GM12878 (cell line): ENCODE results near the gene OCA2. TPM values are rescaled to one million over a fixed set of nuclear protein-coding genes. Genes with fewer than 3 reads are reported as not detected.

Experiments
- ATAC-seq: fragments of 200-7000 bp; cut with Tn5 transposase; 3 replicates; pipeline ENCODE4 v1.9.1; 2020; ENCODE audit warnings: mild to moderate bottlenecking, moderate library complexity
- BruUV-seq: library from RNA; stranded (reverse); fragments of 400-500 nt; replicated peaks from 2 replicates; lab custom pipeline; 2021; lab: Mats Ljungman, UMichigan
- CTCF ChIA-PET: fragments of 300-600 bp; sonication (Branson Sonifier 250); formaldehyde crosslinking; extraction: SDS; loops from one replicate; lab custom pipeline; 2021; ENCODE audit warnings: inconsistent platforms; lab: Yijun Ruan, JAX
- POLR2A ChIA-PET: fragments of 350-600 bp; formaldehyde crosslinking; extraction: SDS; loops from one replicate; lab custom pipeline; 2021; ENCODE audit warnings: inconsistent platforms; lab: Charles Lee
- RAD21 ChIA-PET: fragments of 300-600 bp; sonication (Branson Sonifier 250); formaldehyde crosslinking; loops from one replicate; lab custom pipeline; 2023; ENCODE audit warnings: antibody characterized with exemption; ENCODE audit not compliant: unreplicated experiment; lab: Charles Lee
- SMC1A ChIA-PET: fragments of 300-600 bp; sonication (Branson Sonifier 250); formaldehyde crosslinking; loops from one replicate; lab custom pipeline; 2023; ENCODE audit not compliant: unreplicated experiment, uncharacterized antibody; lab: Charles Lee
- DNase-seq: peaks from one replicate; pipeline ENCODE4 v3.0.0-alpha.2; 2011; ENCODE audit warnings: low read depth, low spot score
- FAIRE-seq: peaks from 3 replicates; lab custom pipeline; 2011; peaks lifted over from hg19 to GRCh38; lab: Jason Lieb, UNC
- H2AFZ ChIP-seq: 2 replicates; pipeline ENCODE4 v1.6.0; 2011; ENCODE audit warnings: low read depth, low read length, control low read depth; ENCODE audit not compliant: control insufficient read depth
- H3K27ac ChIP-seq: 2 replicates; pipeline ENCODE4 v1.5.1; 2011; ENCODE audit warnings: control low read depth; ENCODE audit not compliant: control insufficient read depth, insufficient read depth
- H3K27me3 ChIP-seq, 2 experiments: replicated peaks in 1 of 2; 2 replicates each; pipeline versions ENCODE4 v1.6.0 to v1.6.1; 2011; ENCODE audit warnings: low read length in 1 of 2; ENCODE audit not compliant: control insufficient read depth in 2 of 2, insufficient read depth in 2 of 2
- H3K36me3 ChIP-seq, 2 experiments: 2 replicates each; pipeline ENCODE4 v1.5.1; 2011; ENCODE audit warnings: low read length in 1 of 2; ENCODE audit not compliant: control insufficient read depth in 2 of 2, insufficient read depth in 2 of 2
- H3K4me1 ChIP-seq: 2 replicates; pipeline ENCODE4 v1.6.1; 2011; ENCODE audit warnings: mild to moderate bottlenecking, low read length, moderate library complexity, mixed read lengths; ENCODE audit not compliant: control insufficient read depth, insufficient read depth
- H3K4me2 ChIP-seq: 2 replicates; pipeline ENCODE4 v1.6.0; 2011; ENCODE audit warnings: control low read depth; ENCODE audit not compliant: control insufficient read depth, insufficient read depth
- H3K4me3 ChIP-seq: fragments of 200-600 bp; sonication (generic); 2 replicates; pipeline ENCODE4 v1.5.1; 2016
- H3K79me2 ChIP-seq: 2 replicates; pipeline ENCODE4 v1.6.0; 2011; ENCODE audit warnings: low read length; ENCODE audit not compliant: control insufficient read depth, insufficient read depth
- H3K9ac ChIP-seq: 2 replicates; pipeline ENCODE4 v1.8.0; 2011; ENCODE audit warnings: low read length, control low read depth, mixed read lengths; ENCODE audit not compliant: control insufficient read depth, insufficient read depth
- H3K9me3 ChIP-seq: replicated peaks from 3 replicates; pipeline ENCODE4 v1.5.1; 2011; ENCODE audit warnings: mild to moderate bottlenecking, low read length; ENCODE audit not compliant: control insufficient read depth, insufficient read depth
- H4K20me1 ChIP-seq: 2 replicates; pipeline ENCODE4 v1.6.0; 2011; ENCODE audit not compliant: control insufficient read depth, insufficient read depth
- CHD4 ChIP-seq: fragments of 200-600 bp; sonication (generic); IDR thresholded peaks from 2 replicates; pipeline ENCODE4 v1.6.1; 2016; ENCODE audit warnings: mild to moderate bottlenecking
- KLF5 ChIP-seq: fragments of 450-650 bp; IDR thresholded peaks from 2 replicates; pipeline ENCODE4 v1.6.1; 2014; ENCODE audit warnings: mild to moderate bottlenecking; ENCODE audit not compliant: partially characterized antibody
- LARP7 ChIP-seq: fragments of 450-650 bp; IDR thresholded peaks from 2 replicates; pipeline ENCODE4 v1.6.1; 2017; ENCODE audit warnings: mild to moderate bottlenecking
- MEF2B ChIP-seq: fragments of 450-650 bp; IDR thresholded peaks from 2 replicates; pipeline ENCODE4 v1.6.1; 2018; ENCODE audit warnings: mild to moderate bottlenecking, moderate library complexity; ENCODE audit not compliant: partially characterized antibody, poor library complexity, severe bottlenecking
- NFIC ChIP-seq: IDR thresholded peaks from 2 replicates; pipeline ENCODE4 v1.6.1; 2012; ENCODE audit warnings: low read depth, mild to moderate bottlenecking, inconsistent platforms, low read length, moderate library complexity
- NFXL1 ChIP-seq: fragments of 450-650 bp; IDR thresholded peaks from 2 replicates; pipeline ENCODE4 v1.6.1; 2017; ENCODE audit warnings: antibody characterized with exemption, mild to moderate bottlenecking, borderline replicate concordance
- RB1 ChIP-seq: fragments of 450-650 bp; formaldehyde crosslinking; IDR thresholded peaks from 2 replicates; pipeline ENCODE4 v1.6.1; 2017; ENCODE audit warnings: mild to moderate bottlenecking, borderline replicate concordance
- SMARCA5 ChIP-seq: fragments of 450-650 bp; IDR thresholded peaks from 2 replicates; pipeline ENCODE4 v1.6.1; 2017; ENCODE audit warnings: mild to moderate bottlenecking
- TCF7 ChIP-seq: IDR thresholded peaks from 2 replicates; pipeline ENCODE4 v1.6.1; 2014; ENCODE audit warnings: antibody characterized with exemption, borderline replicate concordance
- WGBS: methylation state at CpG from one replicate; pipeline ENCODE4 v1.1.6; 2016; ENCODE audit warnings: low lambda C conversion rate; ENCODE audit not compliant: insufficient replicate concordance, insufficient coverage; ENCODE audit errors: missing lambda C conversion rate; 5-methylcytosine and 5-hydroxymethylcytosine counted together
- in situ Hi-C: fragments of 300-500 bp; cut with MboI; formaldehyde crosslinking; loops from 9 replicates; pipeline ENCODE4 v1.14.3; 2018; ENCODE audit warnings: mixed read lengths
- intact Hi-C: fragments of 100-400 bp; cut with micrococcal nuclease; formaldehyde crosslinking; loops from one replicate; pipeline ENCODE4 v1.14.2; 2022; ENCODE audit not compliant: unreplicated experiment
- polyA plus RNA-seq, 11 experiments: library from polyadenylated mRNA; depleted of rRNA in 4 of 11; unstranded in 6 of 11; stranded (reverse) in 5 of 11; fragments of >200 nt; fragmentation: Nextera tagmentation in 4 of 11; fragmentation: Illumina TruSeq in 1 of 11; extraction: Ambion mirVana in 4 of 11; extraction: Trizol in 1 of 11; gene quantifications; 1 replicate in 1 of 11; 2 replicates in 10 of 11; pipeline versions ENCODE4 v1.2.1 to v1.2.3, GENCODE V29; 2011 to 2016; ENCODE audit warnings: inconsistent platforms in 2 of 11, missing spikeins in 2 of 11, low read depth in 1 of 11
- total RNA-seq, 4 experiments: library from RNA; depleted of rRNA in 3 of 4; stranded (reverse); fragments of >200 nt in 3 of 4; fragmentation: Illumina TruSeq in 1 of 4; extraction: Trizol in 1 of 4; gene quantifications; 2 replicates each; pipeline versions ENCODE4 v1.2.1 to v1.2.3, GENCODE V29; 2013 to 2021
- TF ChIP-seq, protein P1 (sequence below): IDR thresholded peaks from 2 replicates; pipeline ENCODE4 v1.6.1; 2012; ENCODE audit warnings: improper control_type of control experiment, low read depth, low read length; ENCODE audit not compliant: insufficient replicate concordance
- TF ChIP-seq, protein P2 (sequence below): fragments of 450-650 bp; IDR thresholded peaks from 2 replicates; pipeline ENCODE4 v1.6.1; 2017; ENCODE audit warnings: mild to moderate bottlenecking, moderate library complexity
- TF ChIP-seq, protein P3 (sequence below): fragments of 150-350 bp; IDR thresholded peaks from 2 replicates; pipeline ENCODE4 v1.6.1; 2014; ENCODE audit warnings: mild to moderate bottlenecking, low read depth, low read length

Gene OCA2
- total and polyA plus RNA-seq, 10 of the 15 experiments (the other 5 are each of a cell fraction or from before 2014, with no cell fraction given), result 0.04 to 1.8 TPM; not detected in 8

DNA sequence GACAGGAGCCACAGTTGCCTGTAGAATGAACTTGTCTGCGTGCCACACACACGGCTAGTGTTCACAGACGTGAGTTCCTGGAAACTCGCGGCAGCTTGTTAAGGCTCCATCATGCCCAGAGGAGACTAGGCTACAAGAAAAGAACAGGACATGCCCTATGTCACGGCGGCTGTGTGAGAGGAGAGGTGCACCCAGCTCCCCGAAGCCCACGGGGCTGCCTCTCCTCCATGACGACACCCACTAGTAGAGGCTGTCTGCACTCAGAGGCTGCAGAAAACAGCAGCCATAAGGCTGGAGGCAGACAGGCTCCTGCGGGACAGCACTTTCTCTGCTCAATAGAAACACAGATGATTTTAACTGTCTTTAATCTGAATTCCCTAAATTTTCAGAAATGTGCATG lies 19.0 kb upstream of the OCA2 start:
- H3K4me2 ChIP-seq, result no peak overlapping the region
- no peak overlapping the region for H3K9ac ChIP-seq
- CTCF ChIA-PET, result no interaction called here
- H3K36me3 ChIP-seq, result peaks cover 9 to 24% of the 10 kb centered on the region in 2 experiments; a peak in 3 of 4 replicates
- TF ChIP-seq SMARCA5 (no peak), CHD4 (no peak), RB1 (no peak), NFXL1 (no peak), TCF7 (no peak), MEF2B (no peak), KLF5 (no peak), LARP7 (no peak), NFIC (no peak)
- TF ChIP-seq, protein P1, sequence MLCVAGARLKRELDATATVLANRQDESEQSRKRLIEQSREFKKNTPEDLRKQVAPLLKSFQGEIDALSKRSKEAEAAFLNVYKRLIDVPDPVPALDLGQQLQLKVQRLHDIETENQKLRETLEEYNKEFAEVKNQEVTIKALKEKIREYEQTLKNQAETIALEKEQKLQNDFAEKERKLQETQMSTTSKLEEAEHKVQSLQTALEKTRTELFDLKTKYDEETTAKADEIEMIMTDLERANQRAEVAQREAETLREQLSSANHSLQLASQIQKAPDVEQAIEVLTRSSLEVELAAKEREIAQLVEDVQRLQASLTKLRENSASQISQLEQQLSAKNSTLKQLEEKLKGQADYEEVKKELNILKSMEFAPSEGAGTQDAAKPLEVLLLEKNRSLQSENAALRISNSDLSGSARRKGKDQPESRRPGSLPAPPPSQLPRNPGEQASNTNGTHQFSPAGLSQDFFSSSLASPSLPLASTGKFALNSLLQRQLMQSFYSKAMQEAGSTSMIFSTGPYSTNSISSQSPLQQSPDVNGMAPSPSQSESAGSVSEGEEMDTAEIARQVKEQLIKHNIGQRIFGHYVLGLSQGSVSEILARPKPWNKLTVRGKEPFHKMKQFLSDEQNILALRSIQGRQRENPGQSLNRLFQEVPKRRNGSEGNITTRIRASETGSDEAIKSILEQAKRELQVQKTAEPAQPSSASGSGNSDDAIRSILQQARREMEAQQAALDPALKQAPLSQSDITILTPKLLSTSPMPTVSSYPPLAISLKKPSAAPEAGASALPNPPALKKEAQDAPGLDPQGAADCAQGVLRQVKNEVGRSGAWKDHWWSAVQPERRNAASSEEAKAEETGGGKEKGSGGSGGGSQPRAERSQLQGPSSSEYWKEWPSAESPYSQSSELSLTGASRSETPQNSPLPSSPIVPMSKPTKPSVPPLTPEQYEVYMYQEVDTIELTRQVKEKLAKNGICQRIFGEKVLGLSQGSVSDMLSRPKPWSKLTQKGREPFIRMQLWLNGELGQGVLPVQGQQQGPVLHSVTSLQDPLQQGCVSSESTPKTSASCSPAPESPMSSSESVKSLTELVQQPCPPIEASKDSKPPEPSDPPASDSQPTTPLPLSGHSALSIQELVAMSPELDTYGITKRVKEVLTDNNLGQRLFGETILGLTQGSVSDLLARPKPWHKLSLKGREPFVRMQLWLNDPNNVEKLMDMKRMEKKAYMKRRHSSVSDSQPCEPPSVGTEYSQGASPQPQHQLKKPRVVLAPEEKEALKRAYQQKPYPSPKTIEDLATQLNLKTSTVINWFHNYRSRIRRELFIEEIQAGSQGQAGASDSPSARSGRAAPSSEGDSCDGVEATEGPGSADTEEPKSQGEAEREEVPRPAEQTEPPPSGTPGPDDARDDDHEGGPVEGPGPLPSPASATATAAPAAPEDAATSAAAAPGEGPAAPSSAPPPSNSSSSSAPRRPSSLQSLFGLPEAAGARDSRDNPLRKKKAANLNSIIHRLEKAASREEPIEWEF, result no peak
- TF ChIP-seq, protein P2, sequence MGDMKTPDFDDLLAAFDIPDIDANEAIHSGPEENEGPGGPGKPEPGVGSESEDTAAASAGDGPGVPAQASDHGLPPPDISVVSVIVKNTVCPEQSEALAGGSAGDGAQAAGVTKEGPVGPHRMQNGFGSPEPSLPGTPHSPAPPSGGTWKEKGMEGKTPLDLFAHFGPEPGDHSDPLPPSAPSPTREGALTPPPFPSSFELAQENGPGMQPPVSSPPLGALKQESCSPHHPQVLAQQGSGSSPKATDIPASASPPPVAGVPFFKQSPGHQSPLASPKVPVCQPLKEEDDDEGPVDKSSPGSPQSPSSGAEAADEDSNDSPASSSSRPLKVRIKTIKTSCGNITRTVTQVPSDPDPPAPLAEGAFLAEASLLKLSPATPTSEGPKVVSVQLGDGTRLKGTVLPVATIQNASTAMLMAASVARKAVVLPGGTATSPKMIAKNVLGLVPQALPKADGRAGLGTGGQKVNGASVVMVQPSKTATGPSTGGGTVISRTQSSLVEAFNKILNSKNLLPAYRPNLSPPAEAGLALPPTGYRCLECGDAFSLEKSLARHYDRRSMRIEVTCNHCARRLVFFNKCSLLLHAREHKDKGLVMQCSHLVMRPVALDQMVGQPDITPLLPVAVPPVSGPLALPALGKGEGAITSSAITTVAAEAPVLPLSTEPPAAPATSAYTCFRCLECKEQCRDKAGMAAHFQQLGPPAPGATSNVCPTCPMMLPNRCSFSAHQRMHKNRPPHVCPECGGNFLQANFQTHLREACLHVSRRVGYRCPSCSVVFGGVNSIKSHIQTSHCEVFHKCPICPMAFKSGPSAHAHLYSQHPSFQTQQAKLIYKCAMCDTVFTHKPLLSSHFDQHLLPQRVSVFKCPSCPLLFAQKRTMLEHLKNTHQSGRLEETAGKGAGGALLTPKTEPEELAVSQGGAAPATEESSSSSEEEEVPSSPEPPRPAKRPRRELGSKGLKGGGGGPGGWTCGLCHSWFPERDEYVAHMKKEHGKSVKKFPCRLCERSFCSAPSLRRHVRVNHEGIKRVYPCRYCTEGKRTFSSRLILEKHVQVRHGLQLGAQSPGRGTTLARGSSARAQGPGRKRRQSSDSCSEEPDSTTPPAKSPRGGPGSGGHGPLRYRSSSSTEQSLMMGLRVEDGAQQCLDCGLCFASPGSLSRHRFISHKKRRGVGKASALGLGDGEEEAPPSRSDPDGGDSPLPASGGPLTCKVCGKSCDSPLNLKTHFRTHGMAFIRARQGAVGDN, result no peak
- TF ChIP-seq, protein P3, sequence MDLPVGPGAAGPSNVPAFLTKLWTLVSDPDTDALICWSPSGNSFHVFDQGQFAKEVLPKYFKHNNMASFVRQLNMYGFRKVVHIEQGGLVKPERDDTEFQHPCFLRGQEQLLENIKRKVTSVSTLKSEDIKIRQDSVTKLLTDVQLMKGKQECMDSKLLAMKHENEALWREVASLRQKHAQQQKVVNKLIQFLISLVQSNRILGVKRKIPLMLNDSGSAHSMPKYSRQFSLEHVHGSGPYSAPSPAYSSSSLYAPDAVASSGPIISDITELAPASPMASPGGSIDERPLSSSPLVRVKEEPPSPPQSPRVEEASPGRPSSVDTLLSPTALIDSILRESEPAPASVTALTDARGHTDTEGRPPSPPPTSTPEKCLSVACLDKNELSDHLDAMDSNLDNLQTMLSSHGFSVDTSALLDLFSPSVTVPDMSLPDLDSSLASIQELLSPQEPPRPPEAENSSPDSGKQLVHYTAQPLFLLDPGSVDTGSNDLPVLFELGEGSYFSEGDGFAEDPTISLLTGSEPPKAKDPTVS, result no peak
- H3K9me3 ChIP-seq, result no peaks in the 10 kb centered on the region
- intact Hi-C loops, result no loop called here
- H3K79me2 ChIP-seq, result no peaks in the 10 kb centered on the region
- SMC1A ChIA-PET, result interaction anchor here (0.6 kb wide), 1 partner anchor 134 kb away, joined by 3 read pairs; no protein-coding TSS in a partner anchor
- FAIRE-seq (no peak), DNase-seq (no peak), ATAC-seq (no peak)
- RAD21 ChIA-PET, result no interaction called here
- H3K27me3 ChIP-seq, result no peaks in the 10 kb centered on the region
- over 99% methylated on average over 11 of the region's 11 CpGs for WGBS
- no TSS peak for BruUV-seq
- POLR2A ChIA-PET, result no interaction called here
- no peaks in the 10 kb centered on the region for H3K4me1 ChIP-seq
- no peak overlapping the region for H3K27ac ChIP-seq
- no peak overlapping the region for H2AFZ ChIP-seq
- H3K4me3 ChIP-seq, result no peak overlapping the region
- H4K20me1 ChIP-seq, result no peaks in the 10 kb centered on the region
- in situ Hi-C loops, result loop anchor here (5.0 kb wide), 1 partner anchor 36 kb away; no protein-coding TSS in a partner anchor
